WTC11 (cell line): ENCODE data around the gene ARHGEF10L. TPM values are rescaled to one million over a fixed set of nuclear protein-coding genes. Genes with fewer than 3 reads are reported as not detected.

ENCODE experiments used
- ATAC-seq: fragments of 200-7000 bp; cut with Tn5 transposase; 2 replicates; pipeline ENCODE4 v1.10.0; 2021; ENCODE audit warnings: mild to moderate bottlenecking, moderate library complexity
- CTCF ChIA-PET: fragments of 300-600 bp; sonication (Branson Sonifier 250); formaldehyde crosslinking; loops from one replicate; lab custom pipeline; 2021; ENCODE audit warnings: antibody characterized with exemption; lab: Charles Lee
- POLR2A ChIA-PET: fragments of 350-600 bp; sonication (Branson Sonifier 250); formaldehyde crosslinking; loops from one replicate; lab custom pipeline; 2021; ENCODE audit warnings: antibody characterized with exemption; lab: Charles Lee
- DNase-seq: peaks from one replicate; pipeline ENCODE4 v3.0.0; 2021; ENCODE audit warnings: low spot score
- H3K27ac Mint-ChIP-seq: 2 replicates; pipeline ENCODE4 v1.8.0; 2021; ENCODE audit warnings: mixed read lengths
- H3K27me3 Mint-ChIP-seq: 2 replicates; pipeline ENCODE4 v1.8.0; 2021; ENCODE audit warnings: low read depth, mild to moderate bottlenecking, moderate library complexity, mixed read lengths
- H3K36me3 Mint-ChIP-seq: 2 replicates; pipeline ENCODE4 v1.8.0; 2021; ENCODE audit warnings: mixed read lengths
- H3K4me1 Mint-ChIP-seq: 2 replicates; pipeline ENCODE4 v1.8.0; 2022; ENCODE audit warnings: mixed read lengths
- H3K4me3 Mint-ChIP-seq: 2 replicates; pipeline ENCODE4 v1.8.0; 2021; ENCODE audit warnings: mild to moderate bottlenecking, moderate library complexity, mixed read lengths
- H3K9me3 Mint-ChIP-seq: 2 replicates; pipeline ENCODE4 v1.8.0; 2021; ENCODE audit warnings: mixed read lengths
- CREM ChIP-seq: sonication (generic); formaldehyde crosslinking; IDR thresholded peaks from 2 replicates; pipeline ENCODE4 v1.8.1; 2022; ENCODE audit warnings: mild to moderate bottlenecking, missing genetic modification reagents, moderate library complexity
- GABPB1 ChIP-seq: sonication (generic); formaldehyde crosslinking; IDR thresholded peaks from 2 replicates; pipeline ENCODE4 v1.8.1; 2023; ENCODE audit warnings: mild to moderate bottlenecking, missing genetic modification reagents
- JAZF1 ChIP-seq: fragments of 250-450 bp; sonication (Bioruptor Pico); IDR thresholded peaks from 2 replicates; pipeline ENCODE4 v1.9.0; 2021; ENCODE audit warnings: moderate library complexity, mild to moderate bottlenecking, inconsistent platforms
- RELA ChIP-seq: sonication (generic); formaldehyde crosslinking; IDR thresholded peaks from 2 replicates; pipeline ENCODE4 v1.8.1; 2022; ENCODE audit warnings: missing genetic modification reagents, mild to moderate bottlenecking, borderline replicate concordance
- SMAD3 ChIP-seq: sonication (generic); formaldehyde crosslinking; IDR thresholded peaks from 2 replicates; pipeline ENCODE4 v1.8.0; 2022; ENCODE audit warnings: missing genetic modification reagents, mild to moderate bottlenecking, borderline replicate concordance
- SMAD4 ChIP-seq: sonication (generic); formaldehyde crosslinking; IDR thresholded peaks from 2 replicates; pipeline ENCODE4 v1.8.0; 2022; ENCODE audit warnings: mild to moderate bottlenecking, missing genetic modification reagents
- TCF7 ChIP-seq: sonication (generic); formaldehyde crosslinking; IDR thresholded peaks from 2 replicates; pipeline ENCODE4 v1.8.0; 2022; ENCODE audit warnings: mild to moderate bottlenecking, low read depth, missing genetic modification reagents, moderate library complexity
- TEAD1 ChIP-seq: sonication (generic); formaldehyde crosslinking; IDR thresholded peaks from 2 replicates; pipeline ENCODE4 v1.8.0; 2022; ENCODE audit warnings: mild to moderate bottlenecking, missing genetic modification reagents
- total RNA-seq: library from RNA; stranded (reverse); gene quantifications from 3 replicates; pipeline ENCODE4 v1.2.3, GENCODE V29; 2021
- TF ChIP-seq, protein P1 (sequence below): sonication (generic); formaldehyde crosslinking; IDR thresholded peaks from 2 replicates; pipeline ENCODE4 v1.8.1; 2023; ENCODE audit warnings: mild to moderate bottlenecking, missing genetic modification reagents, moderate library complexity
- TF ChIP-seq, protein P2 (sequence below): sonication (generic); formaldehyde crosslinking; IDR thresholded peaks from 2 replicates; pipeline ENCODE4 v1.8.0; 2022; ENCODE audit warnings: mild to moderate bottlenecking, missing genetic modification reagents
- TF ChIP-seq, protein P3 (sequence below): sonication (generic); formaldehyde crosslinking; conservative IDR thresholded peaks from 2 replicates; pipeline ENCODE4 v1.8.1; 2022; ENCODE audit warnings: mild to moderate bottlenecking, missing genetic modification reagents
- TF ChIP-seq, protein P4 (sequence below): sonication (generic); formaldehyde crosslinking; IDR thresholded peaks from 2 replicates; pipeline ENCODE4 v1.8.1; 2022; ENCODE audit warnings: mild to moderate bottlenecking, missing genetic modification reagents, moderate library complexity, borderline replicate concordance
- TF ChIP-seq, protein P5 (sequence below): sonication (generic); formaldehyde crosslinking; IDR thresholded peaks from 2 replicates; pipeline ENCODE4 v1.8.0; 2023; ENCODE audit warnings: mild to moderate bottlenecking, missing genetic modification reagents
- TF ChIP-seq, protein P6 (sequence below): sonication (generic); formaldehyde crosslinking; IDR thresholded peaks from 2 replicates; pipeline ENCODE4 v1.8.1; 2022; ENCODE audit warnings: low read depth, mild to moderate bottlenecking, moderate library complexity, missing genetic modification reagents, borderline replicate concordance

Gene ARHGEF10L
- total RNA-seq, 1 experiment from 2014 or later, result 34.4 TPM

DNA sequence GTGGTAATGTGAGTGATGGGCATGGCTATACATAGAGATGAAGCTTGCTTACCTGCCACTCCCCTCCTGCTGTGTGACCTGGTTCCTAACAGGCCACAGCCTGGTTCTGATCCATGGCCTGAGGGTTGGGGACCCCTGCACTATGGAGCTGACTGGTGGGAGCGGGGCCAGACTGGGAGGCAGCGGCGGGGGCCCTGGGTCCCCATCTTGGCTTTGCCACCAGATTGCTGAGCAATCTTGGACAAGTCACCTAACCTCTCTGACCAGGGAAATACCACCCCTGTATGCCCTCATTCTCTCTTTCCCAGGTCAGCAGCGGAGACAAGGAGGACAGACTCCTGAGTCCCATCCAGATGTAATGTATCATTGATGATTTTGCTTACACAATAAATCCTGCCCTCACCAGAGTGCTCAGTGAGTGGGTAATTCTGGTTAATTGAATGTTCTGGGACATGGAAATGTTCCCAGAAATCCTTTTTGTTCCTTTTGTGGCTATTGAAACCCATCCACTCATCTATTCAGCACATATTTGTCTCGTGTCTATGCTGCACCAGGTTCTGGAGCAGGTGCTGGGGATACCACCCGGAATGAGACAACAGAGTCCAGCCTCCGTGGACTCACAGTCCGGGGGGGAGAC is 4.1 kb upstream of the ARHGEF10L start (continued):
- TF ChIP-seq, protein P1, sequence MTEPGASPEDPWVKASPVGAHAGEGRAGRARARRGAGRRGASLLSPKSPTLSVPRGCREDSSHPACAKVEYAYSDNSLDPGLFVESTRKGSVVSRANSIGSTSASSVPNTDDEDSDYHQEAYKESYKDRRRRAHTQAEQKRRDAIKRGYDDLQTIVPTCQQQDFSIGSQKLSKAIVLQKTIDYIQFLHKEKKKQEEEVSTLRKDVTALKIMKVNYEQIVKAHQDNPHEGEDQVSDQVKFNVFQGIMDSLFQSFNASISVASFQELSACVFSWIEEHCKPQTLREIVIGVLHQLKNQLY (CRISPR knock-in tag), result no peak
- no peak for TF ChIP-seq SMAD4

DNA sequence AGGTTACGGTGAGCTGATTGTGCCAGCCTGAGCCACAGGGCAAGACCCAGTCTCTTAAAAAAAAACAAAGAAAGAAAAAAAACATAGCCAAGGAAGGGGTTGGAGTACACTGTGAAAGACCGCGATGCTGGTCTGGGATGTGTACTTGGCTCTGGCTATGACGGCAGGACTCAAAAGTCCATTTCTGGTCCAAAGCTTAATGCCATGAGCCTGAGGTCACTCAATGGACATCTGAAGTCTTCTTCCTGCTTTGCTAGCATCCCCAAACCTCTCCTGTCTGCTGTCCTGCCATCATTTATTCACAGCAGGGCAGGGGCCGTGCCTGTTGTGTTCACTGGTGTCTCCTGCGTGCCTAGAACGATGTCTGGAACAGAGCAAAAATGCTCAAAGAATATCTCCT is 1.5 kb upstream of the ARHGEF10L start:
- Mint-ChIP-seq H3K36me3 (no peaks in the 10 kb centered on the region), H3K27me3 (no peaks in the 10 kb centered on the region), H3K4me3 (no peak overlapping the region), H3K9me3 (no peaks in the 10 kb centered on the region), H3K4me1 (peaks cover 53% of the 10 kb centered on the region), H3K27ac (peak overlapping the region; percentile 98)
- no peak for TF ChIP-seq TCF7 (CRISPR knock-in tag)
- TF ChIP-seq JAZF1 (CRISPR knock-in tag), result no peak
- TF ChIP-seq, protein P2, sequence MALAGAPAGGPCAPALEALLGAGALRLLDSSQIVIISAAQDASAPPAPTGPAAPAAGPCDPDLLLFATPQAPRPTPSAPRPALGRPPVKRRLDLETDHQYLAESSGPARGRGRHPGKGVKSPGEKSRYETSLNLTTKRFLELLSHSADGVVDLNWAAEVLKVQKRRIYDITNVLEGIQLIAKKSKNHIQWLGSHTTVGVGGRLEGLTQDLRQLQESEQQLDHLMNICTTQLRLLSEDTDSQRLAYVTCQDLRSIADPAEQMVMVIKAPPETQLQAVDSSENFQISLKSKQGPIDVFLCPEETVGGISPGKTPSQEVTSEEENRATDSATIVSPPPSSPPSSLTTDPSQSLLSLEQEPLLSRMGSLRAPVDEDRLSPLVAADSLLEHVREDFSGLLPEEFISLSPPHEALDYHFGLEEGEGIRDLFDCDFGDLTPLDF, result no peak
- TF ChIP-seq, protein P3, sequence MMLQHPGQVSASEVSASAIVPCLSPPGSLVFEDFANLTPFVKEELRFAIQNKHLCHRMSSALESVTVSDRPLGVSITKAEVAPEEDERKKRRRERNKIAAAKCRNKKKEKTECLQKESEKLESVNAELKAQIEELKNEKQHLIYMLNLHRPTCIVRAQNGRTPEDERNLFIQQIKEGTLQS, result no peak
- TF ChIP-seq TEAD1 (CRISPR knock-in tag), result no peak
- TF ChIP-seq, protein P4, sequence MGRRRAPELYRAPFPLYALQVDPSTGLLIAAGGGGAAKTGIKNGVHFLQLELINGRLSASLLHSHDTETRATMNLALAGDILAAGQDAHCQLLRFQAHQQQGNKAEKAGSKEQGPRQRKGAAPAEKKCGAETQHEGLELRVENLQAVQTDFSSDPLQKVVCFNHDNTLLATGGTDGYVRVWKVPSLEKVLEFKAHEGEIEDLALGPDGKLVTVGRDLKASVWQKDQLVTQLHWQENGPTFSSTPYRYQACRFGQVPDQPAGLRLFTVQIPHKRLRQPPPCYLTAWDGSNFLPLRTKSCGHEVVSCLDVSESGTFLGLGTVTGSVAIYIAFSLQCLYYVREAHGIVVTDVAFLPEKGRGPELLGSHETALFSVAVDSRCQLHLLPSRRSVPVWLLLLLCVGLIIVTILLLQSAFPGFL (CRISPR knock-in tag), result no peak
- TF ChIP-seq CREM (CRISPR knock-in tag), result no peak
- no peak for TF ChIP-seq RELA (CRISPR knock-in tag)
- TF ChIP-seq, protein P5, sequence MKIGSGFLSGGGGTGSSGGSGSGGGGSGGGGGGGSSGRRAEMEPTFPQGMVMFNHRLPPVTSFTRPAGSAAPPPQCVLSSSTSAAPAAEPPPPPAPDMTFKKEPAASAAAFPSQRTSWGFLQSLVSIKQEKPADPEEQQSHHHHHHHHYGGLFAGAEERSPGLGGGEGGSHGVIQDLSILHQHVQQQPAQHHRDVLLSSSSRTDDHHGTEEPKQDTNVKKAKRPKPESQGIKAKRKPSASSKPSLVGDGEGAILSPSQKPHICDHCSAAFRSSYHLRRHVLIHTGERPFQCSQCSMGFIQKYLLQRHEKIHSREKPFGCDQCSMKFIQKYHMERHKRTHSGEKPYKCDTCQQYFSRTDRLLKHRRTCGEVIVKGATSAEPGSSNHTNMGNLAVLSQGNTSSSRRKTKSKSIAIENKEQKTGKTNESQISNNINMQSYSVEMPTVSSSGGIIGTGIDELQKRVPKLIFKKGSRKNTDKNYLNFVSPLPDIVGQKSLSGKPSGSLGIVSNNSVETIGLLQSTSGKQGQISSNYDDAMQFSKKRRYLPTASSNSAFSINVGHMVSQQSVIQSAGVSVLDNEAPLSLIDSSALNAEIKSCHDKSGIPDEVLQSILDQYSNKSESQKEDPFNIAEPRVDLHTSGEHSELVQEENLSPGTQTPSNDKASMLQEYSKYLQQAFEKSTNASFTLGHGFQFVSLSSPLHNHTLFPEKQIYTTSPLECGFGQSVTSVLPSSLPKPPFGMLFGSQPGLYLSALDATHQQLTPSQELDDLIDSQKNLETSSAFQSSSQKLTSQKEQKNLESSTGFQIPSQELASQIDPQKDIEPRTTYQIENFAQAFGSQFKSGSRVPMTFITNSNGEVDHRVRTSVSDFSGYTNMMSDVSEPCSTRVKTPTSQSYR (CRISPR knock-in tag), result no peak
- TF ChIP-seq GABPB1 (CRISPR knock-in tag), result no peak
- TF ChIP-seq, protein P6, sequence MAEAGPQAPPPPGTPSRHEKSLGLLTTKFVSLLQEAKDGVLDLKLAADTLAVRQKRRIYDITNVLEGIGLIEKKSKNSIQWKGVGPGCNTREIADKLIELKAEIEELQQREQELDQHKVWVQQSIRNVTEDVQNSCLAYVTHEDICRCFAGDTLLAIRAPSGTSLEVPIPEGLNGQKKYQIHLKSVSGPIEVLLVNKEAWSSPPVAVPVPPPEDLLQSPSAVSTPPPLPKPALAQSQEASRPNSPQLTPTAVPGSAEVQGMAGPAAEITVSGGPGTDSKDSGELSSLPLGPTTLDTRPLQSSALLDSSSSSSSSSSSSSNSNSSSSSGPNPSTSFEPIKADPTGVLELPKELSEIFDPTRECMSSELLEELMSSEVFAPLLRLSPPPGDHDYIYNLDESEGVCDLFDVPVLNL, result no peak
- no peak for TF ChIP-seq SMAD3 (CRISPR knock-in tag)
- ChIA-PET CTCF (interaction anchor here (0.6 to 6.1 kb wide), 16 partner anchors 8 to 1178 kb away, joined by 3 to 77 read pairs (median 4); no protein-coding TSS in a partner anchor), POLR2A (interaction anchor here (0.6 to 0.9 kb wide), 2 partner anchors 10 to 872 kb away, joined by 3 to 5 read pairs; no protein-coding TSS in a partner anchor)
- ATAC-seq, result no peak
- no peak for DNase-seq
